Glomerular visceral epithelial cell (primary cell): ENCODE measurements around the gene TMTC1.
"Not testable (repeated sequence)": the region's sequence is repeated elsewhere in the genome, so short reads cannot be mapped to it uniquely, and the experiment has no call there.

ENCODE experiments used
- DNase-seq: peaks from one replicate; pipeline ENCODE4 v3.0.0-alpha.2; 2016; ENCODE audit errors: extremely low spot score

The TMTC1 gene

GRCh38 chr12:29783773-29784666, at the start of gene TMTC1:
Gene TMTC1 (minus strand): TSS chr12:29783942. CDS start chr12:29783751, 191 bp downstream.
- no peak for DNase-seq

- DNase-seq: no peak
Measured at GRCh38 chr12:29831173-29831572, 47.4 kb upstream of the TMTC1 start.

GRCh38 chr12:29830391-29830790, 46.6 kb upstream of the TMTC1 start:
- DNase-seq: no peak

- DNase-seq: no peak
Measured at GRCh38 chr12:29818916-29819623, 35.3 kb upstream of the TMTC1 start.

GRCh38 chr12:29816874-29817725, 33.4 kb upstream of the TMTC1 start:
- DNase-seq: no peak

- not testable (repeated sequence) for DNase-seq
Measured at GRCh38 chr12:29809616-29810361, 26.0 kb upstream of the TMTC1 start.

GRCh38 chr12:29807129-29807528, 23.4 kb upstream of the TMTC1 start:
- no peak for DNase-seq

- DNase-seq: no peak
Measured at GRCh38 chr12:29804019-29804418, 20.3 kb upstream of the TMTC1 start.

- no peak for DNase-seq
Measured at GRCh38 chr12:29799591-29799990, 15.8 kb upstream of the TMTC1 start.

- DNase-seq: no peak
Measured at GRCh38 chr12:29797565-29798355, 14.0 kb upstream of the TMTC1 start.

GRCh38 chr12:29796823-29797263, 13.1 kb upstream of the TMTC1 start:
- DNase-seq: no peak

- no peak for DNase-seq
Measured at GRCh38 chr12:29795715-29796114, 12.0 kb upstream of the TMTC1 start.

- no peak for DNase-seq
Measured at GRCh38 chr12:29794862-29795261, 11.1 kb upstream of the TMTC1 start.

- DNase-seq: no peak
Measured at GRCh38 chr12:29792853-29793252, 9.1 kb upstream of the TMTC1 start.

- DNase-seq: no peak
Measured at GRCh38 chr12:29792132-29792531, 8.4 kb upstream of the TMTC1 start.

GRCh38 chr12:29782871-29783772, 620 bp downstream of the TMTC1 start:
- no peak for DNase-seq

- DNase-seq: no peak
Measured at GRCh38 chr12:29782285-29782870, 1.4 kb downstream of the TMTC1 start.

- DNase-seq: no peak
Measured at GRCh38 chr12:29781705-29782266, 2.0 kb downstream of the TMTC1 start.

GRCh38 chr12:29781188-29781587, 2.6 kb downstream of the TMTC1 start:
- DNase-seq: no peak
